ENCODE measurements around the gene LAMB1. TPM values are rescaled to one million over a fixed set of nuclear protein-coding genes. Genes with fewer than 3 reads are reported as not detected.
A peak's percentile ranks its signal among the peaks of the same experiment; 100 is the strongest.

The LAMB1 gene
- total RNA-seq, 4 donors from 2014 or later = 87.9 to 322 (median 200) TPM

- Histone ChIP-seq H3K4me1 (no peaks in the 10 kb centered on the region), H3K27me3 (no peaks in the 10 kb centered on the region), H3K27ac (no peak overlapping the region), H3K4me3 (no peak overlapping the region), H3K9me3 (no peaks in the 10 kb centered on the region), H3K36me3 (no peaks in the 10 kb centered on the region)
- intact Hi-C loops (cut with DNase I; ENCODE audit: low total_unique reads) = no loop called here
- no peak for DNase-seq
- TF ChIP-seq POLR2A (IDR thresholded peaks at IDR 0.05) (no peak), CTCF (IDR thresholded peaks at IDR 0.05) (no peak)
Observed at GRCh38 chr7:107964510-107964909, 38.5 kb downstream of the LAMB1 start.

GRCh38 chr7:107962817-107963216 lies 40.1 kb downstream of the LAMB1 start:
- Histone ChIP-seq H3K4me3 (no peak overlapping the region), H3K4me1 (peaks cover 0 to 1% of the 10 kb centered on the region in 2 donors), H3K27me3 (no peaks in the 10 kb centered on the region), H3K9me3 (no peaks in the 10 kb centered on the region), H3K27ac (no peak overlapping the region), H3K36me3 (no peaks in the 10 kb centered on the region)
- no peak for DNase-seq
- intact Hi-C loops (cut with DNase I; ENCODE audit: low total_unique reads) = no loop called here
- TF ChIP-seq CTCF (IDR thresholded peaks at IDR 0.05) (no peak), POLR2A (IDR thresholded peaks at IDR 0.05) (no peak)

GRCh38 chr7:107961405-107961804 lies 41.6 kb downstream of the LAMB1 start:
- peak overlapping the region; percentile 38 to 75 for H3K27ac ChIP-seq
- H3K27me3 ChIP-seq = no peaks in the 10 kb centered on the region
- no peaks in the 10 kb centered on the region for H3K9me3 ChIP-seq
- no peak overlapping the region for H3K4me3 ChIP-seq
- H3K4me1 ChIP-seq = peaks cover 0 to 4% of the 10 kb centered on the region in 2 donors
- TF ChIP-seq CTCF (IDR thresholded peaks at IDR 0.05) (no peak), POLR2A (IDR thresholded peaks at IDR 0.05) (no peak)
- no peaks in the 10 kb centered on the region for H3K36me3 ChIP-seq
- DNase-seq = peak; percentile 67 to 69
- intact Hi-C loops (cut with DNase I; ENCODE audit: low total_unique reads) = no loop called here

- Histone ChIP-seq H3K27ac (peak overlapping the region; percentile 38 to 75), H3K9me3 (no peaks in the 10 kb centered on the region), H3K4me1 (peaks cover 0 to 4% of the 10 kb centered on the region in 2 donors), H3K4me3 (no peak overlapping the region), H3K36me3 (no peaks in the 10 kb centered on the region), H3K27me3 (no peaks in the 10 kb centered on the region)
- intact Hi-C loops (cut with DNase I; ENCODE audit: low total_unique reads) = no loop called here
- no peak for TF ChIP-seq CTCF (IDR thresholded peaks at IDR 0.05)
- TF ChIP-seq POLR2A (IDR thresholded peaks at IDR 0.05) = no peak
- no peak for DNase-seq
Observed at GRCh38 chr7:107960272-107960671, 42.7 kb downstream of the LAMB1 start.

- H3K9me3 ChIP-seq = no peaks in the 10 kb centered on the region
- H3K36me3 ChIP-seq = no peaks in the 10 kb centered on the region
- peak overlapping the region; percentile 75 to 83 for H3K27ac ChIP-seq
- no peak for DNase-seq
- no peak overlapping the region for H3K4me3 ChIP-seq
- peaks cover 0 to 4% of the 10 kb centered on the region in 2 donors for H3K4me1 ChIP-seq
- TF ChIP-seq CTCF (IDR thresholded peaks at IDR 0.05) (no peak), POLR2A (IDR thresholded peaks at IDR 0.05) (no peak)
- no peaks in the 10 kb centered on the region for H3K27me3 ChIP-seq
- intact Hi-C loops (cut with DNase I; ENCODE audit: low total_unique reads) = no loop called here
Observed at GRCh38 chr7:107959527-107959898, 43.4 kb downstream of the LAMB1 start.
